Upper lobe of right lung (tissue), 1 donor: ENCODE measurements around the gene INAFM2. TPM values are rescaled to one million over a fixed set of nuclear protein-coding genes. Genes with fewer than 3 reads are reported as not detected.

Experiments
- ATAC-seq: fragments of 200-7000 bp; cut with Tn5 transposase; one replicate; pipeline ENCODE4 v1.9.1; 2020; ENCODE audit warnings: mild to moderate bottlenecking, moderate library complexity
- DNase-seq: peaks from one replicate; pipeline ENCODE4 v3.0.0-alpha.2; 2020
- H3K27ac ChIP-seq: fragments of 200-600 bp; one replicate; pipeline ENCODE4 v1.8.0; 2022
- H3K27me3 ChIP-seq: fragments of 200-600 bp; one replicate; pipeline ENCODE4 v1.8.0; 2022; ENCODE audit warnings: mild to moderate bottlenecking
- H3K36me3 ChIP-seq: fragments of 200-600 bp; one replicate; pipeline ENCODE4 v1.8.0; 2022
- H3K4me1 ChIP-seq: fragments of 200-600 bp; one replicate; pipeline ENCODE4 v1.8.0; 2022
- H3K4me3 ChIP-seq: fragments of 200-600 bp; one replicate; pipeline ENCODE4 v1.8.0; 2022; ENCODE audit warnings: mild to moderate bottlenecking
- H3K9me3 ChIP-seq: fragments of 200-600 bp; one replicate; pipeline ENCODE4 v1.8.0; 2022
- CTCF ChIP-seq: fragments of 200-600 bp; IDR thresholded peaks from one replicate; pipeline ENCODE4 v1.8.0; 2022; ENCODE audit warnings: antibody characterized with exemption
- intact Hi-C: fragments of 100-400 bp; cut with DNase I; formaldehyde crosslinking; loops from one replicate; pipeline ENCODE4 v1.11.0; 2022
- total RNA-seq: library from RNA; stranded (reverse); fragmentation: NEBNext Ultra II Directional; extraction: Animal tissue kit (Norgen Biotek cat#: 25700); gene quantifications from one replicate; pipeline ENCODE4 v1.2.1, GENCODE V29; 2021
- donor health status: DM: no; HTN: yes; CAD: no; lungs with severe emphysema.

Gene INAFM2
- total RNA-seq, 1 donor from 2014 or later, result 39.5 TPM

GRCh38 chr15:40289140-40289775, 34.2 kb upstream of the INAFM2 start:
- Histone ChIP-seq H3K27ac (no peak overlapping the region), H3K4me3 (no peak overlapping the region), H3K9me3 (no peaks in the 10 kb centered on the region), H3K4me1 (peaks cover 22% of the 10 kb centered on the region), H3K36me3 (no peaks in the 10 kb centered on the region), H3K27me3 (peaks cover 3% of the 10 kb centered on the region)
- no peak for TF ChIP-seq CTCF
- intact Hi-C loops, result no loop called here
- ATAC-seq, result no peak
- DNase-seq, result no peak

- Histone ChIP-seq H3K36me3 (no peaks in the 10 kb centered on the region), H3K27ac (no peak overlapping the region), H3K4me3 (no peak overlapping the region), H3K9me3 (no peaks in the 10 kb centered on the region), H3K4me1 (peaks cover 17% of the 10 kb centered on the region), H3K27me3 (no peaks in the 10 kb centered on the region)
- no peak for TF ChIP-seq CTCF
- ATAC-seq (no peak), DNase-seq (no peak)
- intact Hi-C loops, result no loop called here
These were observed 33.0 kb upstream of the INAFM2 start for GRCh38 chr15:40290545-40290917.

GRCh38 chr15:40290918-40291574, 32.4 kb upstream of the INAFM2 start:
- intact Hi-C loops, result no loop called here
- Histone ChIP-seq H3K36me3 (no peaks in the 10 kb centered on the region), H3K9me3 (no peaks in the 10 kb centered on the region), H3K27me3 (no peaks in the 10 kb centered on the region), H3K4me1 (peaks cover 12% of the 10 kb centered on the region), H3K27ac (no peak overlapping the region), H3K4me3 (peak overlapping the region; percentile 25)
- no peak for TF ChIP-seq CTCF
- DNase-seq, result peak; percentile 82
- ATAC-seq, result peak; percentile 79

- intact Hi-C loops, result no loop called here
- H3K9me3 ChIP-seq, result no peaks in the 10 kb centered on the region
- no peaks in the 10 kb centered on the region for H3K36me3 ChIP-seq
- H3K4me3 ChIP-seq, result no peak overlapping the region
- no peak for TF ChIP-seq CTCF
- DNase-seq (no peak), ATAC-seq (no peak)
- peaks cover 10% of the 10 kb centered on the region for H3K4me1 ChIP-seq
- no peak overlapping the region for H3K27ac ChIP-seq
- no peaks in the 10 kb centered on the region for H3K27me3 ChIP-seq
These were observed 31.2 kb upstream of the INAFM2 start for GRCh38 chr15:40292246-40292645.

- Histone ChIP-seq H3K9me3 (no peaks in the 10 kb centered on the region), H3K4me1 (peaks cover 10% of the 10 kb centered on the region), H3K4me3 (no peak overlapping the region), H3K27ac (no peak overlapping the region), H3K27me3 (no peaks in the 10 kb centered on the region), H3K36me3 (peaks cover 7% of the 10 kb centered on the region)
- ATAC-seq (no peak), DNase-seq (no peak)
- intact Hi-C loops, result no loop called here
- TF ChIP-seq CTCF, result no peak
These were observed 30.5 kb upstream of the INAFM2 start for GRCh38 chr15:40293006-40293405.
